HG03354 (cell line): ENCODE measurements around the gene ZG16B.

Experiments
- ATAC-seq: cut with Tn5 transposase; IDR thresholded peaks from one replicate; pipeline ENCODE4 v1.9.1; 2021; ENCODE audit warnings: mild to moderate bottlenecking; ENCODE audit not compliant: unreplicated experiment, poor library complexity, severe bottlenecking

ZG16B gene

GRCh38 chr16:2821487-2822157, 8.5 kb upstream of the ZG16B start:
- no peak for ATAC-seq

DNA sequence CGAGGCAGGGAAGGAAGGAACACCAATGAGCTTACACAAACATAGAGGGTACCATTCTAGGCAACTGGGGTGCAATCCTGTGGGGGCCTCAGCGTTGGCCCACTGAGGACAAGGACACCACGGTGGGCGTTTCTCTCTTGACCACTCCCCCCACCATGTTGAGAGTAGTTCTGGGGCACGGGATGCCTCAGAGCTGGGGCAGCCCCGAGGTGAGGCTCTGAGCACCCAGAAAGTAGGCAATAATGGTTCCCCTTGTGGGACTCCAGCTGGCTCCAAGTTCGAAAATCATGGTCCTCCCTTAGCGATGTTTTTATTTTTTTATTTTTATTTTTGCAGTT, 8.0 kb upstream of the ZG16B start:
- no peak for ATAC-seq

GRCh38 chr16:2822496-2822895, 7.6 kb upstream of the ZG16B start:
- ATAC-seq: no peak

DNA sequence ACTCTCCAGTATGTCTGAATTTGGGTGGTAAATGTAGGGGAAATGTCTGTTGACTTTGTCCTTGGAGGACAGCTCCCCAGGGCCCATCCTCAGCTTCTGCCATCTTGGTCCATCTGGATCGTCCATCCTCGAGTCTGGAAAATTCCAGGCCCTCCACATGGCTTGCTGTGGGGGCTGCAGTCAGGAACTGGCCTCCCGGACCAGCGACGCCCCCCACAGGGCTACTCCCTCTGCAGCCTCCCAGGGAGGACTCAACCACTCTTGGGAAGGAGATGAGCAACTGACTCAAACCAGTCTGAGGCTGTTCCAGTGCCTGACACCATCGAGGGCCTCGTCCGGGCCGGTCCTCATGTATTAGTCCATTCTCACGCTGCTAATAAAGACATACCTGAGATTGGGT, 5.5 kb upstream of the ZG16B start:
- ATAC-seq: no peak

GRCh38 chr16:2825049-2825742, 4.9 kb upstream of the ZG16B start:
- no peak for ATAC-seq

GRCh38 chr16:2825906-2826305, 4.2 kb upstream of the ZG16B start:
- no peak for ATAC-seq

DNA sequence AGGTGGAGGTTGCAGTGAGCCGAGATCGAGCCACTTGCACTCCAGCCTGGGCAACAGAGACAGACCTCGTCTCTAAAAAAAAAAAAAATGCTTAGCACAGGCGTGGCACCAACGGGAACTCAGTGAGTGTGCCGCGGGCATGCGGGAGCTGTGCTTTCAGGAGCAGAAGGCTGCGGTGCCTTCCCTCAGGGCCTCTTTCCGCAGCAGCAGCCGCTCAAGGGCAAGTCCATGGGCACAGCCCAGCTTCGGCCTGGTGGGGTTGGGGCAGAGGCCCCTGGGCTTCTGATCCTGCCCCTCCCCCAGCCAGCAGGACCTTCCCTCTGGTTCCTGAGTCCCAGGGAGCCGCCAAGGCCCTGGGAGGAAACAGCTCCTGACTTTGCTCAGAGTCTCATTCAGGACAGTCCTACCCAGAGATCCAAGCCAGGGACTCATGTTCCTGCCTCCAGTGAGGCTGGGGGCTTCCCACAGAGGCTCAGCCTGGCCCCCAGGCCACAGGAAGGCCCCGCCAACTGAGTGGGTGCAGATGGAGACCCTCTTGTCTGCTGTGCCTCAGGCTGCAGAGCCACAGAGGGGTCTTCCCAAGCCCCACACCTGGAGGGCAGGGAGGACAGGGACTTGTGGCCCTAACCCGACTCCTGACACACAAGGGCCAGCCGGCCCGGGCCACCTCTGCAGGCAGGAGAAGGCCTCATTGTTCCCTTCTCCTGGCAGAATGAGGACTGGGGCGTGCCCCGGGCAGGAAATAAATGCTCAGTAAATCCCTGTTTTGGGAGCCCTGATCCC, 3.3 kb upstream of the ZG16B start:
- ATAC-seq: no peak

GRCh38 chr16:2827374-2827791, 2.7 kb upstream of the ZG16B start:
- no peak for ATAC-seq

DNA sequence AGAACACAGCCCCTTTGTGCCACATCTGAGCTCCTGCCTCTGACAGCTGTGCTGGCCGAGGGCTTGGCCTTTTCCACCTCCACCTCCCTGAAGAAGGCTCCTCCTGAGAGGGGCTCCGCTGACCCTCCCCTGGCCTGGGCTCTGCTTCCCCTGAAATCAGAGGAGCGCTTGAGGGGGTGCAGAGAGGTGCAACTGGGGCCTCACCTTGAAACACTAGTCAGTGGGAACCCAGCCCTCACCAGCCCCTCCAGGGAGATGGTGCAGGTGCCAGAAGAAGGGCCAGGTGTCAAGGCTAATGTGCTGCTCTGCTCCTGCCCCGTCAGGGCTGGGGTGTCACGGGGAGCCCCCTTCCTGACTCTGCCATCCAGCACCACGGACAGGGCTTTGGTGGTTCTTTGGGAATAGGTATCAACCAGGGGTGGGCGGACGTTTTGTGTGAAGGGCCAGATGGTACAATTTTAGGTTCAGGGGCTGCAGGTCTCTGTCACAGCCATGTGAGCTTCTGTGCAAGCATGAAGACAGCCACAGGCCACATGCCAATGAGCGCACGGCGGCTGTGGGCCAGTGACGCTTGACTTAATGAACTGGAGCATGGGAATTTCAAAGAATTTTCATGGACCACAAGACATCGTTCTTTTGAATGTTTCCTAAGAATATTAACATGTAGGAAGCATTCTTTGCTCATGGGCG, 2.1 kb upstream of the ZG16B start:
- ATAC-seq: no peak

- ATAC-seq: no peak
Observed at GRCh38 chr16:2828521-2828840, 1.6 kb upstream of the ZG16B start.

DNA sequence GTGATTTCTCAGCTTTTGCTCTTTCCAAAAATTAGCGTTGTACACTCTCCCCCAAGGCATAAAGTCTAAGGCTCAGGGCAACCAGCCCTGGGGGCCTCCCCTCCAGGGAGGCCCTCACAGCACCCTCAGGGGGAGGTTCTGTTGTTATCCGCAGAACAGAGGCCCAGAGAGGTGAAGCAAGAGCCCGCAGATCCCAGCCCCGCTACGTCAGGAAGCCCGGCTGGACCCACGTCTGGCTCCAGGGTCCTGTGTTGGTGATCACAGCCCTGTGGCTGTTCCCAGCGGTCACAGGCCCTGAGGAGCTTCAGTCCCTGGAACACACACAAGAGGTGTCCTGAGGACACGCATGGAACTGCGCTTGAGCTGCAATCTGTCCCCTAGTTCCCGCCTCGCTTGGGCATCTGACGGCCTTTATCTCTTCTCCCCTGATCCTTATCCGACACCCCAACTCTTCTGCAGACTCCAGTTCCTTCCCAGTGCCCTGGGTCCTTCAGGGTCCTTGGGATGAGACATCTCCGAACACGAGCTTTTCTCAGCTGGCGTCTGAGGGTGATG, 1.1 kb upstream of the ZG16B start:
- no peak for ATAC-seq

DNA sequence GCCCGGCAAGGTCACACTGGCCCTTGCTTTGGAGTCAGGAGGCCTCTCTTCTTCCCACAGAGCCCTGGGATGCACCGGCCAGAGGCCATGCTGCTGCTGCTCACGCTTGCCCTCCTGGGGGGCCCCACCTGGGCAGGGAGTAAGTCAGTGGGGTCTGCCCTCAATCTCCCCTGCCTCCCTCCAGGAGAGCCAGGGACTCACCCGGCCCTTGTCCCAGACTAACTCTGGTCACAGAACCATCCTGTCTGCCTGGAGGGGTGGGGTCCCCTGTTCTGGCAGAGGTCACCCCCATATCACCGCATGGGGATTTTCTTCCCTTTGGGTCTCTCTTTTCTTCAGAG, 222 bp downstream of the ZG16B start:
- ATAC-seq: no peak

GRCh38 chr16:2831203-2831602, 1.1 kb downstream of the ZG16B start:
- ATAC-seq: no peak

GRCh38 chr16:2833776-2834175, 3.7 kb downstream of the ZG16B start:
- ATAC-seq: no peak

- ATAC-seq: no peak
Observed at GRCh38 chr16:2834968-2835367, 4.9 kb downstream of the ZG16B start.

GRCh38 chr16:2835638-2836493, 5.8 kb downstream of the ZG16B start:
- no peak for ATAC-seq

DNA sequence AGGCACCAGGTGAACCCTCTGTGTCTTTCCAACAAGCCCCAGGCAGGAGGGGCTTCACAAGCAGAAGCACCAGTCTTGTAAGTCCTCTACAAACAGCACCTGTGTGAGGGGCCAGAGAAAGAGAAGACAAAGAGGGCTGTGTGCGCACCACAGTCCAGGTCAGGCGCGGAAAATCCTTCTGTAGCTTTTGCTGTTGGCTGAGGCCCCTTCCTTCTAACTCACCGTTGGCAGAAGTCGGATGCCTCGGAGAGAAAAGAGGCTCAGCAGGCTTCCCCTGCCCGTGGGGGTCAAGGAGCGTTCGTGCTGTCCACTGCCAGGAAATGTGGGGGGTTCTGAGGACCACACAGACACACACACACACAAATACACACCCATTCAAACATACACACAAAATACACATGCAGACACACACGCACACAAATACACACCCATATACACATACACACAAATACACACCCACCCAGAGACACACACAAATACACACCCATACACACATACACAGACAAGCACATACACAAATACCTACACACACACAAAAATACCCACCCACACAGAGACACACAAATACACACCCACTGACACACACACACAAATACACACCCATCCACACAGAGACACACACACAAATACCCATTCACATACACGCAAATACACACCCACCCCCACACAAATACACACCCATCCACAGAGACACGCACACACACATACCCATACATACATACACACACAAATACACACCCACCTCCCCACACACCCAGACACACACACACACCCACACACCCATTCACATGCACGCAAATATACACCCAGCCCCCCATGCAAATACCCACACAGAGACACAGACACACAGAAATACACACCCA, 6.8 kb downstream of the ZG16B start:
- no peak for ATAC-seq

DNA sequence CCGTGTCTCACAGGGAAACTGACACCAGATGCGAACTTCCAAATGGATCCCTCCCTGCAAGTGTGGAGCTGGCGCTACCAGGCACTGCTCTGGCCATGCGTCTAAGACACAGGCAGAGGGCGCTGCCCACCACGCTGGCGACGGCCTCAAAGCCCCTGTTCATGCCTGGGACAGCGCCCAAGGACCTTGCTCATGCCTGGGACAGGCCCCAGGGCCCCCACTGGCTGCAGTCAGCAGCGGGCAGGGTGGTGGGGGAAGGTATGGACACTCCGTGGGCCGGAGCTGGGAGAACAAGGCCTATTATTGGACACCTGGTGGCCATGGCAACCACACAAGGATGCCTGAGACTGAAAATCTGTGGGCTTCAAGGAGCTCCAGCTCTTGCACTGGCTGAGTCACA, 8.8 kb downstream of the ZG16B start:
- ATAC-seq: no peak
